GM12873 (cell line): Measurements from ENCODE around the gene INPP5F.

Experiments
- TF ChIP-seq, protein P1 (sequence below): IDR thresholded peaks from 2 replicates; pipeline ENCODE4 v1.5.1; 2012; ENCODE audit warnings: low read depth, mild to moderate bottlenecking, moderate library complexity, low read length, control low read depth; ENCODE audit not compliant: insufficient read depth; ENCODE audit errors: missing control alignments

The INPP5F gene, protein sequence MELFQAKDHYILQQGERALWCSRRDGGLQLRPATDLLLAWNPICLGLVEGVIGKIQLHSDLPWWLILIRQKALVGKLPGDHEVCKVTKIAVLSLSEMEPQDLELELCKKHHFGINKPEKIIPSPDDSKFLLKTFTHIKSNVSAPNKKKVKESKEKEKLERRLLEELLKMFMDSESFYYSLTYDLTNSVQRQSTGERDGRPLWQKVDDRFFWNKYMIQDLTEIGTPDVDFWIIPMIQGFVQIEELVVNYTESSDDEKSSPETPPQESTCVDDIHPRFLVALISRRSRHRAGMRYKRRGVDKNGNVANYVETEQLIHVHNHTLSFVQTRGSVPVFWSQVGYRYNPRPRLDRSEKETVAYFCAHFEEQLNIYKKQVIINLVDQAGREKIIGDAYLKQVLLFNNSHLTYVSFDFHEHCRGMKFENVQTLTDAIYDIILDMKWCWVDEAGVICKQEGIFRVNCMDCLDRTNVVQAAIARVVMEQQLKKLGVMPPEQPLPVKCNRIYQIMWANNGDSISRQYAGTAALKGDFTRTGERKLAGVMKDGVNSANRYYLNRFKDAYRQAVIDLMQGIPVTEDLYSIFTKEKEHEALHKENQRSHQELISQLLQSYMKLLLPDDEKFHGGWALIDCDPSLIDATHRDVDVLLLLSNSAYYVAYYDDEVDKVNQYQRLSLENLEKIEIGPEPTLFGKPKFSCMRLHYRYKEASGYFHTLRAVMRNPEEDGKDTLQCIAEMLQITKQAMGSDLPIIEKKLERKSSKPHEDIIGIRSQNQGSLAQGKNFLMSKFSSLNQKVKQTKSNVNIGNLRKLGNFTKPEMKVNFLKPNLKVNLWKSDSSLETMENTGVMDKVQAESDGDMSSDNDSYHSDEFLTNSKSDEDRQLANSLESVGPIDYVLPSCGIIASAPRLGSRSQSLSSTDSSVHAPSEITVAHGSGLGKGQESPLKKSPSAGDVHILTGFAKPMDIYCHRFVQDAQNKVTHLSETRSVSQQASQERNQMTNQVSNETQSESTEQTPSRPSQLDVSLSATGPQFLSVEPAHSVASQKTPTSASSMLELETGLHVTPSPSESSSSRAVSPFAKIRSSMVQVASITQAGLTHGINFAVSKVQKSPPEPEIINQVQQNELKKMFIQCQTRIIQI

DNA sequence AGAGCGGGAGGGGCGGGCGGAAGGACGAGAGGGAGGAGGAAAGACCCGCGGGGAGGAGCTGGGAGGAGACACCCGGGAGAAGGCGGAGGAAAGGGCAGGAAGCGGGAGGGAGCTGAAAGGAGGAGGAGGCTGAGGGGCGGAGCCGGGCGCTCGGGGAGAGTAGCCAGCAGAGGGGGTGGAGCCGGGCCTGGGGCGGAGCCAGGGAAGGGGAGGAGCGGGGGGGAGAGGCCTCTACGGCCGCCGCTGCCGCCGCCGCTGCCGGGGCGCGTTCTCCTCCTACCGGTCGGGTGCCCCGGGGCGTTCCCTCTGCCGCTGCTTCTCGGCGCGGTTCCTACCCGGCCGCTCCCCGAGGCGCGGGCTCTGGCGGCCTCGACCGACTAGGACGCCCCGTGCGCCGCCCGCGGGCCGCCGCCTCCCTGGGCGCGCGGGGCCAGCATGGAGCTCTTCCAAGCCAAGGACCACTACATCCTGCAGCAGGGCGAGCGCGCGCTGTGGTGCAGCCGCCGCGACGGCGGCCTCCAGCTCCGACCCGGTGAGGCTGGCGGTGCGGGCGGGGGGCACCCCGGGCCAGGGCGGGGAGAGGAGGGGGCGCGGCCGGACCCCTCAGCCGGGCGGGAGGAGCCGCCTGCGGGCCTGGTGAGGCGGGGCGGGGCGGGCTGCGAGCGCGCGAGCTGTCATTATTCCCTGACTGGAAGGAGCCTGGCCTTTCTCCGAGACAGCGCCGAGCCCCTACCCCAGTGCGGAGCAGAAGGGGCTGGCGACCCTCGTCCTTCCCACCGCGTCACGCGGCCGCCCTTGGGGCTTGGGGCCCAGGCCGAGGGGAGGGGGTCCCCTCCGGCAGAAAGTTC is at the start of gene INPP5F:
Gene INPP5F, plus strand, starts transcription at position 223 of the 848 bp plus-strand sequence. Its CDS starts 213 bp downstream, at position 436.
- TF ChIP-seq, protein P1, sequence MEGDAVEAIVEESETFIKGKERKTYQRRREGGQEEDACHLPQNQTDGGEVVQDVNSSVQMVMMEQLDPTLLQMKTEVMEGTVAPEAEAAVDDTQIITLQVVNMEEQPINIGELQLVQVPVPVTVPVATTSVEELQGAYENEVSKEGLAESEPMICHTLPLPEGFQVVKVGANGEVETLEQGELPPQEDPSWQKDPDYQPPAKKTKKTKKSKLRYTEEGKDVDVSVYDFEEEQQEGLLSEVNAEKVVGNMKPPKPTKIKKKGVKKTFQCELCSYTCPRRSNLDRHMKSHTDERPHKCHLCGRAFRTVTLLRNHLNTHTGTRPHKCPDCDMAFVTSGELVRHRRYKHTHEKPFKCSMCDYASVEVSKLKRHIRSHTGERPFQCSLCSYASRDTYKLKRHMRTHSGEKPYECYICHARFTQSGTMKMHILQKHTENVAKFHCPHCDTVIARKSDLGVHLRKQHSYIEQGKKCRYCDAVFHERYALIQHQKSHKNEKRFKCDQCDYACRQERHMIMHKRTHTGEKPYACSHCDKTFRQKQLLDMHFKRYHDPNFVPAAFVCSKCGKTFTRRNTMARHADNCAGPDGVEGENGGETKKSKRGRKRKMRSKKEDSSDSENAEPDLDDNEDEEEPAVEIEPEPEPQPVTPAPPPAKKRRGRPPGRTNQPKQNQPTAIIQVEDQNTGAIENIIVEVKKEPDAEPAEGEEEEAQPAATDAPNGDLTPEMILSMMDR, result no peak

DNA sequence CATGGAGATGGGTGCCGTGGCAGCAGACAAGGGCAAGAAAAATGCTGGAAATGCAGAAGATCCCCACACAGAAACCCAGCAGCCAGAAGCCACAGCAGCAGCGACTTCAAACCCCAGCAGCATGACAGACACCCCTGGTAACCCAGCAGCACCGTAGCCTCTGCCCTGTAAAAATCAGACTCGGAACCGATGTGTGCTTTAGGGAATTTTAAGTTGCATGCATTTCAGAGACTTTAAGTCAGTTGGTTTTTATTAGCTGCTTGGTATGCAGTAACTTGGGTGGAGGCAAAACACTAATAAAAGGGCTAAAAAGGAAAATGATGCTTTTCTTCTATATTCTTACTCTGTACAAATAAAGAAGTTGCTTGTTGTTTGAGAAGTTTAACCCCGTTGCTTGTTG is 48.7 kb upstream of the INPP5F start:
- TF ChIP-seq, protein P1, result no peak

GRCh38 chr10:119677904-119678755 is 47.7 kb upstream of the INPP5F start:
- TF ChIP-seq, protein P1, result no peak

DNA sequence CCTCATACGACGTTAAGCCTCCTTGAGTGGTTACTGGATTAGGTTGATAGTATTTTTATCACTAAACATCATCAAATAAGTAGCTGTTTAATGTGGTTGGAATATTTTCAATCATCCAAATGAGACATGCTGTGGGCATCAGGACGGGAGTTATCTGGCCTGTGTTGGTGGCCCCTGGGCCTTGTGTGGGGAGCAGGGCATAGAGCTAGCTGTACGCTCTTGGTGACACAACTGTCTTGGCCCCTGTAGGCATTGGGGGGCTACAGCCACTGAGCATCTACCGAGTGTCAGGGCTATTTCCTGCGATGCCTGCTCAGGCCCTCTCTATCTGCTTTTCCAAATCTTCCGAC is 46.4 kb upstream of the INPP5F start:
- TF ChIP-seq, protein P1, result no peak

DNA sequence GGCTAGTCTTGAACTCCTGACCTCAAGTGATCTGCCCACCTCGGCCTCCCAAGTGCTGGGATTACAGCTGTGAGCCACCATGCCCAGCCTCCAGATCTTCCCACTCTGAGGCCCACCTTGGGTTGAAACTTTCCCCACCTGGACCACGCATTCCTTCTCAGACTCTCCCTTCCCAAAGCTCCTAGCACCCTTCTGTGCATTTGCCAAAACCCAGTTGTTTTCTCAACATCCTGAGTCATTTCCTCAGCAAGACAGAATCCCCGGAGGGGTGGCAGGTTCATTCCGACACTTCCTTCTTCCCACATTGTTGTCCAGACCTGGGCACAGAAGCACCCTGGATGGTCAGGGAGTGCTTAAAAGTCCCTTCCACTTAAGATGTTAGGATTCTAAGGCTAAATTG is 45.8 kb upstream of the INPP5F start:
- TF ChIP-seq, protein P1, result no peak

DNA sequence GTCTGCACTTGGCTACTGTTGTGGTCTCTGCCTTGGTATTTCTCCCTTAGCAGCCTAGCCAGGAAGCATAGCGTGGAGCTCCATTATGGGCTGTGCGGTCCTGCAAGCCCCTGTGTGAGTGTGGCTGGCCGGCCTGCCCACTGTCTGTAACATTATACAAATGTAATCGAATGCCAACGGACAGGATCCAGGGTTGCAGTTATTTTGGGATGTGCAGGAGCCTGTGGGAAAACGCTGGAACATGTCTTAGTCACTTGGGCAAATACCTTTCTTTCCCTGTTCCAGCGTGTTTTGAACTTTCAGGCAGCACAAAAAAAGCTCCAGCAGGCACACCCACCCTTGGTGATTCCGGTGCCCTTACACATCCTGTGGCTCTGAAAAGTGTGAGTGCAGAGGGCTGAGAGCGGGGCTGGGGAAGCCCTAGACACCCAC is 45.2 kb upstream of the INPP5F start:
- TF ChIP-seq, protein P1, result no peak
